ENCODE data around the gene OR4K5. TPM values are rescaled to one million over a fixed set of nuclear protein-coding genes. Genes with fewer than 3 reads are reported as not detected.

OR4K5 gene
- total and polyA plus RNA-seq, 10 of the 15 experiments (the other 5 are each of a cell fraction or from before 2014, with no cell fraction given), result not detected

- no peak for TF ChIP-seq ATF3 (IDR thresholded peaks at IDR 0.05; ENCODE audit: borderline replicate concordance, extremely low read depth, low read depth, low read length)
These were observed 25.1 kb upstream of the OR4K5 start (continued) for GRCh38 chr14:19895282-19895681.

- Histone ChIP-seq H3K4me3 (no peak overlapping the region), H3K79me2 (ENCODE audit: control insufficient read depth, insufficient read depth, low read length) (no peaks in the 10 kb centered on the region), H3K27me3 (replicated peaks in 1 of 2; ENCODE audit: control insufficient read depth in 2 of 2, insufficient read depth in 2 of 2, low read length in 1 of 2) (no peaks in the 10 kb centered on the region; a peak in 1 of 4 replicates), H2AFZ (ENCODE audit: control insufficient read depth, low read depth, low read length) (no peak overlapping the region), H3K9ac (ENCODE audit: control insufficient read depth, insufficient read depth, low read length) (no peak overlapping the region), H3K4me2 (ENCODE audit: control insufficient read depth, insufficient read depth) (no peak overlapping the region), H3K9me3 (replicated peaks; ENCODE audit: control insufficient read depth, insufficient read depth, low read length) (no peaks in the 10 kb centered on the region), H3K27ac (ENCODE audit: control insufficient read depth, insufficient read depth) (no peak overlapping the region), H4K20me1 (ENCODE audit: control insufficient read depth, insufficient read depth) (no peaks in the 10 kb centered on the region), H3K36me3 (ENCODE audit: control insufficient read depth in 2 of 2, insufficient read depth in 2 of 2, low read length in 1 of 2) (no peaks in the 10 kb centered on the region), H3K4me1 (ENCODE audit: control insufficient read depth, insufficient read depth, low read length) (no peaks in the 10 kb centered on the region)
- FAIRE-seq (no peak), DNase-seq (ENCODE audit: low read depth, low spot score) (no peak), ATAC-seq (no peak)
- no peak for TF ChIP-seq PML (IDR thresholded peaks at IDR 0.05; ENCODE audit: low read length)
- TF ChIP-seq ZNF687 (IDR thresholded peaks at IDR 0.05), result no peak
- TF ChIP-seq WRNIP1 (IDR thresholded peaks at IDR 0.05; ENCODE audit: borderline replicate concordance, low read depth, low read length), result no peak
- TF ChIP-seq HDAC6 (IDR thresholded peaks at IDR 0.05; ENCODE audit: unreplicated experiment), result no peak
- 6% methylated on average over 3 of the region's 3 CpGs for WGBS (ENCODE audit: insufficient coverage, insufficient replicate concordance, low lambda C conversion rate, missing lambda C conversion rate)
- POLR2A ChIA-PET, result no interaction called here
- RAD21 ChIA-PET (ENCODE audit: unreplicated experiment), result no interaction called here
- in situ Hi-C loops (cut with MboI), result no loop called here
- CTCF ChIA-PET, result no interaction called here
- intact Hi-C loops (cut with micrococcal nuclease; ENCODE audit: unreplicated experiment), result no loop called here
- BruUV-seq (replicated peaks), result no TSS peak
- SMC1A ChIA-PET (ENCODE audit: uncharacterized antibody, unreplicated experiment), result no interaction called here
These were observed 19.4 kb upstream of the OR4K5 start for GRCh38 chr14:19900999-19901398.
